ENCODE results near the gene SLC37A1. TPM values are rescaled to one million over a fixed set of nuclear protein-coding genes. Genes with fewer than 3 reads are reported as not detected.
A peak's percentile ranks its signal among the peaks of the same experiment; 100 is the strongest.

Gene SLC37A1
- total RNA-seq, 4 donors from 2014 or later = 10.7 to 21.1 (median 14.0) TPM

GRCh38 chr21:42571391-42572150, 57.9 kb downstream of the SLC37A1 start:
- Histone ChIP-seq H3K4me3 (no peak overlapping the region), H3K27me3 (no peaks in the 10 kb centered on the region), H3K36me3 (peaks cover 6 to 93% (median 14%) of the 10 kb centered on the region in 3 donors), H3K4me1 (no peaks in the 10 kb centered on the region), H3K27ac (no peak overlapping the region), H3K9me3 (peaks cover 0 to 7% (median 6%) of the 10 kb centered on the region in 3 donors)
- DNase-seq = no peak
- TF ChIP-seq POLR2A (IDR thresholded peaks at IDR 0.05) (no peak), CTCF (IDR thresholded peaks at IDR 0.05) (no peak)
- intact Hi-C loops (cut with DNase I) = no loop called here
- WGBS, 2 donors = 82 to 89% methylated on average over 20 of the region's 20 CpGs

GRCh38 chr21:42572906-42573495, 59.3 kb downstream of the SLC37A1 start:
- intact Hi-C loops (cut with DNase I) = no loop called here
- DNase-seq = no peak
- WGBS, 2 donors = 93 to 97% methylated on average over 11 of the region's 12 CpGs
- Histone ChIP-seq H3K27ac (no peak overlapping the region), H3K4me3 (no peak overlapping the region), H3K36me3 (peaks cover 0 to 91% (median 14%) of the 10 kb centered on the region in 3 donors), H3K4me1 (no peaks in the 10 kb centered on the region), H3K9me3 (peaks cover 0 to 12% (median 12%) of the 10 kb centered on the region in 3 donors), H3K27me3 (no peaks in the 10 kb centered on the region)
- TF ChIP-seq POLR2A (IDR thresholded peaks at IDR 0.05) (no peak), CTCF (IDR thresholded peaks at IDR 0.05) (no peak)

GRCh38 chr21:42574234-42575027, 60.8 kb downstream of the SLC37A1 start:
- TF ChIP-seq POLR2A (IDR thresholded peaks at IDR 0.05) (no peak), CTCF (IDR thresholded peaks at IDR 0.05) (peak in 1 of 6 experiments; percentile 20)
- no peaks in the 10 kb centered on the region for H3K4me1 ChIP-seq
- H3K36me3 ChIP-seq = peaks cover 0 to 82% (median 14%) of the 10 kb centered on the region in 3 donors
- H3K4me3 ChIP-seq = no peak overlapping the region
- no peak for DNase-seq
- WGBS, 2 donors = 90 to 91% methylated on average over 5 to 7 of the region's 7 CpGs
- no peaks in the 10 kb centered on the region for H3K27me3 ChIP-seq
- intact Hi-C loops (cut with DNase I) = no loop called here
- no peak overlapping the region for H3K27ac ChIP-seq
- peaks cover 0 to 12% (median 12%) of the 10 kb centered on the region in 3 donors for H3K9me3 ChIP-seq

- no peaks in the 10 kb centered on the region for H3K4me1 ChIP-seq
- H3K27ac ChIP-seq = no peak overlapping the region
- H3K27me3 ChIP-seq = no peaks in the 10 kb centered on the region
- no peak overlapping the region for H3K4me3 ChIP-seq
- no peak for DNase-seq
- no peak for TF ChIP-seq POLR2A (IDR thresholded peaks at IDR 0.05)
- TF ChIP-seq CTCF (IDR thresholded peaks at IDR 0.05) = no peak
- H3K36me3 ChIP-seq = peaks cover 0 to 78% (median 14%) of the 10 kb centered on the region in 3 donors
- 74 to 97% methylated on average over 4 to 5 of the region's 8 CpGs for WGBS, 2 donors
- intact Hi-C loops (cut with DNase I) = no loop called here
- H3K9me3 ChIP-seq = peaks cover 0 to 12% (median 12%) of the 10 kb centered on the region in 3 donors
These were observed 61.5 kb downstream of the SLC37A1 start for GRCh38 chr21:42575111-42575510.
